ENCODE results near the gene SORCS2.

SORCS2 gene

GRCh38 chr4:7343081-7343655 is 150.8 kb downstream of the SORCS2 start:
- Mint-ChIP-seq H3K27me3 (no peaks in the 10 kb centered on the region), H3K9me3 (peaks cover 3% of the 10 kb centered on the region), H3K27ac (no peak overlapping the region), H3K4me1 (ENCODE audit: low read depth) (no peaks in the 10 kb centered on the region), H3K36me3 (ENCODE audit: low read depth) (no peaks in the 10 kb centered on the region), H3K4me3 (no peak overlapping the region)
- DNase-seq: no peak

- Mint-ChIP-seq H3K27me3 (no peaks in the 10 kb centered on the region), H3K4me3 (no peak overlapping the region), H3K9me3 (peaks cover 3% of the 10 kb centered on the region), H3K36me3 (ENCODE audit: low read depth) (no peaks in the 10 kb centered on the region), H3K4me1 (ENCODE audit: low read depth) (no peaks in the 10 kb centered on the region), H3K27ac (no peak overlapping the region)
- DNase-seq: no peak
Observed at GRCh38 chr4:7343950-7344349, 151.6 kb downstream of the SORCS2 start.

- no peaks in the 10 kb centered on the region for H3K4me1 Mint-ChIP-seq (ENCODE audit: low read depth)
- no peaks in the 10 kb centered on the region for H3K36me3 Mint-ChIP-seq (ENCODE audit: low read depth)
- H3K27me3 Mint-ChIP-seq: no peaks in the 10 kb centered on the region
- H3K4me3 Mint-ChIP-seq: no peak overlapping the region
- H3K27ac Mint-ChIP-seq: no peak overlapping the region
- DNase-seq: no peak
- peaks cover 3% of the 10 kb centered on the region for H3K9me3 Mint-ChIP-seq
Observed at GRCh38 chr4:7344636-7345155, 152.4 kb downstream of the SORCS2 start.

- H3K4me3 Mint-ChIP-seq: no peak overlapping the region
- no peaks in the 10 kb centered on the region for H3K36me3 Mint-ChIP-seq (ENCODE audit: low read depth)
- no peak for DNase-seq
- no peak overlapping the region for H3K27ac Mint-ChIP-seq
- peaks cover 3% of the 10 kb centered on the region for H3K9me3 Mint-ChIP-seq
- no peaks in the 10 kb centered on the region for H3K4me1 Mint-ChIP-seq (ENCODE audit: low read depth)
- no peaks in the 10 kb centered on the region for H3K27me3 Mint-ChIP-seq
Observed at GRCh38 chr4:7347981-7348380, 155.6 kb downstream of the SORCS2 start.

- H3K27me3 Mint-ChIP-seq: no peaks in the 10 kb centered on the region
Observed at GRCh38 chr4:7348946-7349900, 156.9 kb downstream of the SORCS2 start.

GRCh38 chr4:7350396-7350795 is 158.1 kb downstream of the SORCS2 start:
- Mint-ChIP-seq H3K36me3 (ENCODE audit: low read depth) (no peaks in the 10 kb centered on the region), H3K4me1 (ENCODE audit: low read depth) (no peaks in the 10 kb centered on the region), H3K9me3 (peaks cover 3% of the 10 kb centered on the region), H3K27me3 (no peaks in the 10 kb centered on the region), H3K4me3 (no peak overlapping the region), H3K27ac (no peak overlapping the region)
- no peak for DNase-seq

More at GRCh38 chr4:7348946-7349900, 156.9 kb downstream of the SORCS2 start:
- H3K4me3 Mint-ChIP-seq: no peak overlapping the region
- peaks cover 3% of the 10 kb centered on the region for H3K9me3 Mint-ChIP-seq
- H3K36me3 Mint-ChIP-seq (ENCODE audit: low read depth): no peaks in the 10 kb centered on the region
- no peak for DNase-seq
- no peak overlapping the region for H3K27ac Mint-ChIP-seq
- no peaks in the 10 kb centered on the region for H3K4me1 Mint-ChIP-seq (ENCODE audit: low read depth)

GRCh38 chr4:7351014-7351413 is 158.7 kb downstream of the SORCS2 start:
- no peaks in the 10 kb centered on the region for H3K36me3 Mint-ChIP-seq (ENCODE audit: low read depth)
- no peak for DNase-seq
- no peak overlapping the region for H3K4me3 Mint-ChIP-seq
- no peak overlapping the region for H3K27ac Mint-ChIP-seq
- peaks cover 3% of the 10 kb centered on the region for H3K9me3 Mint-ChIP-seq
- no peaks in the 10 kb centered on the region for H3K4me1 Mint-ChIP-seq (ENCODE audit: low read depth)
- H3K27me3 Mint-ChIP-seq: no peaks in the 10 kb centered on the region

GRCh38 chr4:7352486-7352885 is 160.1 kb downstream of the SORCS2 start:
- no peaks in the 10 kb centered on the region for H3K4me1 Mint-ChIP-seq (ENCODE audit: low read depth)
- DNase-seq: no peak
- H3K27ac Mint-ChIP-seq: no peak overlapping the region
- H3K27me3 Mint-ChIP-seq: no peaks in the 10 kb centered on the region
- H3K36me3 Mint-ChIP-seq (ENCODE audit: low read depth): no peaks in the 10 kb centered on the region
- H3K4me3 Mint-ChIP-seq: no peak overlapping the region
- no peaks in the 10 kb centered on the region for H3K9me3 Mint-ChIP-seq

GRCh38 chr4:7353046-7353790 is 160.9 kb downstream of the SORCS2 start:
- Mint-ChIP-seq H3K4me1 (ENCODE audit: low read depth) (no peaks in the 10 kb centered on the region), H3K27me3 (no peaks in the 10 kb centered on the region), H3K36me3 (ENCODE audit: low read depth) (no peaks in the 10 kb centered on the region), H3K4me3 (no peak overlapping the region), H3K9me3 (no peaks in the 10 kb centered on the region), H3K27ac (no peak overlapping the region)
- DNase-seq: no peak

GRCh38 chr4:7353846-7354610 is 161.7 kb downstream of the SORCS2 start:
- H3K27me3 Mint-ChIP-seq: no peaks in the 10 kb centered on the region
- H3K36me3 Mint-ChIP-seq (ENCODE audit: low read depth): no peaks in the 10 kb centered on the region
- H3K27ac Mint-ChIP-seq: no peak overlapping the region
- H3K4me1 Mint-ChIP-seq (ENCODE audit: low read depth): no peaks in the 10 kb centered on the region
- H3K4me3 Mint-ChIP-seq: no peak overlapping the region
- H3K9me3 Mint-ChIP-seq: no peaks in the 10 kb centered on the region
- no peak for DNase-seq

- H3K36me3 Mint-ChIP-seq (ENCODE audit: low read depth): no peaks in the 10 kb centered on the region
- no peak overlapping the region for H3K27ac Mint-ChIP-seq
- no peak overlapping the region for H3K4me3 Mint-ChIP-seq
- DNase-seq: no peak
- no peaks in the 10 kb centered on the region for H3K27me3 Mint-ChIP-seq
- no peaks in the 10 kb centered on the region for H3K4me1 Mint-ChIP-seq (ENCODE audit: low read depth)
- H3K9me3 Mint-ChIP-seq: no peaks in the 10 kb centered on the region
Observed at GRCh38 chr4:7354927-7355326, 162.6 kb downstream of the SORCS2 start.

GRCh38 chr4:7355795-7356194 is 163.5 kb downstream of the SORCS2 start:
- H3K27ac Mint-ChIP-seq: no peak overlapping the region
- H3K27me3 Mint-ChIP-seq: no peaks in the 10 kb centered on the region
- no peak for DNase-seq
- H3K36me3 Mint-ChIP-seq (ENCODE audit: low read depth): no peaks in the 10 kb centered on the region
- H3K4me1 Mint-ChIP-seq (ENCODE audit: low read depth): no peaks in the 10 kb centered on the region
- no peaks in the 10 kb centered on the region for H3K9me3 Mint-ChIP-seq
- no peak overlapping the region for H3K4me3 Mint-ChIP-seq

- H3K36me3 Mint-ChIP-seq (ENCODE audit: low read depth): no peaks in the 10 kb centered on the region
- DNase-seq: no peak
- H3K4me3 Mint-ChIP-seq: no peak overlapping the region
- no peaks in the 10 kb centered on the region for H3K4me1 Mint-ChIP-seq (ENCODE audit: low read depth)
- H3K27me3 Mint-ChIP-seq: no peaks in the 10 kb centered on the region
- H3K27ac Mint-ChIP-seq: no peak overlapping the region
- no peaks in the 10 kb centered on the region for H3K9me3 Mint-ChIP-seq
Observed at GRCh38 chr4:7356667-7357310, 164.5 kb downstream of the SORCS2 start.

GRCh38 chr4:7357323-7357722 is 165.0 kb downstream of the SORCS2 start:
- no peak for DNase-seq
- H3K4me3 Mint-ChIP-seq: no peak overlapping the region
- H3K27ac Mint-ChIP-seq: no peak overlapping the region
- no peaks in the 10 kb centered on the region for H3K27me3 Mint-ChIP-seq
- no peaks in the 10 kb centered on the region for H3K36me3 Mint-ChIP-seq (ENCODE audit: low read depth)
- no peaks in the 10 kb centered on the region for H3K9me3 Mint-ChIP-seq
- no peaks in the 10 kb centered on the region for H3K4me1 Mint-ChIP-seq (ENCODE audit: low read depth)
